Activated naive CD8-positive, alpha-beta T cell treated with anti-CD3 and anti-CD28 coated beads, Interleukin-2, amount 50 U/mL, for 24 hours (primary cell): ENCODE results near the gene AHCYL2.
A peak's percentile ranks its signal among the peaks of the same experiment; 100 is the strongest.

ENCODE experiments used
- ATAC-seq: fragments of 150-1000 bp; cut with Tn5 transposase; one replicate; pipeline ENCODE4 v1.10.0; 2021
- DNase-seq: peaks from one replicate; pipeline ENCODE4 v3.0.0; 2021
- H3K27ac Mint-ChIP-seq: one replicate; pipeline ENCODE4 v1.8.0; 2021; ENCODE audit warnings: mild to moderate bottlenecking, mixed read lengths
- H3K27me3 Mint-ChIP-seq: one replicate; pipeline ENCODE4 v1.8.0; 2021; ENCODE audit warnings: mixed read lengths
- H3K36me3 Mint-ChIP-seq: one replicate; pipeline ENCODE4 v1.8.0; 2021; ENCODE audit warnings: low read depth, mixed read lengths
- H3K4me1 Mint-ChIP-seq: one replicate; pipeline ENCODE4 v1.8.0; 2021; ENCODE audit warnings: mixed read lengths
- H3K4me3 Mint-ChIP-seq: one replicate; pipeline ENCODE4 v1.8.0; 2021; ENCODE audit warnings: mild to moderate bottlenecking, moderate library complexity, mixed read lengths
- H3K9me3 Mint-ChIP-seq: one replicate; pipeline ENCODE4 v1.8.0; 2021; ENCODE audit warnings: mixed read lengths

Gene AHCYL2

DNA sequence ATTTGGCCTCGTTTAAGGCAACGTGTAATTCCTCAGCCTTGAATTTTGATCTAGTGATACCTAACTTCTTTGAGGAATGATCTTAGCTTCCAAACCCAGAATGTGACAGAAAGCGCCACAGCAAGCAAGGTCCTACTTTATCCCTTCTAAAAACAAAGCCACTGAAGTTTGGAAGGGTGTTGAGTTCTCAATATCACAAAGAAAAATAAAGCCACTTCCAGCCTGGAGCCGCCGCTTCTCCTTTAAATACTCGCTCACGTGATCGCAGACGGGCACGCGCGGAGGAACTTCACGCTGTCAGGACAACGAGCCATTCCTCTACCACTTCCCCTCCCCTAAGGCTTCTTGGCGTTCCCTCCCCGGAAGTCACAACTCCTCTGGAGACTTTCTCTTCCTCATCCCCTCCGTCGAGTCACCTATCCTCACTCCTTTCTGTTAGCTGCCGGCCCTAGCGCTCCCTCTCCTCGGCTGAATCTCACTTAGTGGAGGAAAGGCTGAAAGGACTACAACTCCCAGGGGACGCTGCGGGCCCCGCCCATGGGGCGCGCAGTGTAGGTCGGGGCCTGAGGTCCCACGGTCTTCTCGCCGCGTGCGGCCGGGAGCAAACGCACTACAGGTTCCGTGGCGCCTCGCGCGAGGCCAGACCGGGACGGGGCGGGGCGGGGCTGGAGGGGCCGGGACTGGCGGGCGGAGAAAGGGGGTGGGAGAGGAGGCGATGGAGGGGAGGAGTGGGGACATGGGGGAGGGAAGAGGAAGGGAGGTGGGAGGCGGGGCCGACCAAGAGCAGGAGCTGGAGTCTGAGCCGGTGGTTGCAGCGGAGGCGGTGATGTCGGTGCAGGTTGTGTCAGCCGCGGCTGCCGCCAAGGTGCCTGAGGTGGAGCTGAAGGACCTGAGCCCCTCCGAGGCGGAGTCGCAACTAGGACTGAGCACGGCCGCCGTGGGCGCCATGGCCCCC is at the start of gene AHCYL2:
AHCYL2 (plus strand) TSS at position 780 of the 955 bp plus-strand sequence.
- Mint-ChIP-seq H3K4me1 (peaks cover 32% of the 10 kb centered on the region), H3K27ac (peak within 1 kb of the TSS; percentile 94), H3K9me3 (no peaks in the 10 kb centered on the region), H3K36me3 (no peaks in the 10 kb centered on the region), H3K4me3 (peak within 1 kb of the TSS; percentile 89), H3K27me3 (no peaks in the 10 kb centered on the region)
- peak; percentile 97 for DNase-seq
- ATAC-seq, result peak; percentile 96

DNA sequence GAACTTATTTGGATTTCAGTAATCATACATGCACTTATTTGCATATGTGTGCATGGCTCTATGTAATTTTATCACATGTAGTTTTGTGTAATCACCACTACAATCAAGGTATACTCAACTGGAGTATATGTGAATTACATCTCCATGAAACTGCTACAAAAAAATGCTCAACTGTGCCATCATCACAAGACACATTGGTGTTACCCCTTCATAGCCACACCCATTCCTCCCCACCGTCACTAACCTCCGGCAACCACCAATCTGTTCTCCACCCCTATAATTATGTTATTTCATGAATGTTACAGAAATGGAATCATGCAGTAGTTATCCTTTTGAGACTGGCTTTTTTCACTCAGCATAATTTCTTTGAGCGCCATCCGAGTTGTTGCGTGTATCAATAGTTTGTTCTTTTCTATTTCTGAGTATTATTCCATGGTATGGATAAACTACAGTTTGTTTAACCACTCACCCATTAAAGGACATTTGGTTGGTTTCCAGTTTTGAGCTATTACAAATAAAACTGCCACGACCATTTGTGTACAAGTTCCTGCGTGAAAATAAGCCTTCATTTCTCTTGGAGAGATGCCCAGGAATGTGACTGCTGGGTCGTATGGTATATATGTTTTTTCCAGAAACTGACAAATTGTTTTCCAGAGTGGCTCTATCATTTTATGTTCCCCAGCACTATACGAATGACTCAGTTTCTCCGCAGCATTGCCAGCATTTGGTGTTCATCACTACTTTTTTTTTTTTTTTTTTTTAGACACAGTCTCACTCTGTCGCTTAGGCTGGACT is 47.7 kb upstream of the AHCYL2 start:
- Mint-ChIP-seq H3K27ac (no peak overlapping the region), H3K36me3 (no peaks in the 10 kb centered on the region), H3K27me3 (peaks cover 9% of the 10 kb centered on the region), H3K4me1 (no peaks in the 10 kb centered on the region), H3K9me3 (no peaks in the 10 kb centered on the region), H3K4me3 (no peak overlapping the region)
- DNase-seq, result no peak
- ATAC-seq, result no peak

DNA sequence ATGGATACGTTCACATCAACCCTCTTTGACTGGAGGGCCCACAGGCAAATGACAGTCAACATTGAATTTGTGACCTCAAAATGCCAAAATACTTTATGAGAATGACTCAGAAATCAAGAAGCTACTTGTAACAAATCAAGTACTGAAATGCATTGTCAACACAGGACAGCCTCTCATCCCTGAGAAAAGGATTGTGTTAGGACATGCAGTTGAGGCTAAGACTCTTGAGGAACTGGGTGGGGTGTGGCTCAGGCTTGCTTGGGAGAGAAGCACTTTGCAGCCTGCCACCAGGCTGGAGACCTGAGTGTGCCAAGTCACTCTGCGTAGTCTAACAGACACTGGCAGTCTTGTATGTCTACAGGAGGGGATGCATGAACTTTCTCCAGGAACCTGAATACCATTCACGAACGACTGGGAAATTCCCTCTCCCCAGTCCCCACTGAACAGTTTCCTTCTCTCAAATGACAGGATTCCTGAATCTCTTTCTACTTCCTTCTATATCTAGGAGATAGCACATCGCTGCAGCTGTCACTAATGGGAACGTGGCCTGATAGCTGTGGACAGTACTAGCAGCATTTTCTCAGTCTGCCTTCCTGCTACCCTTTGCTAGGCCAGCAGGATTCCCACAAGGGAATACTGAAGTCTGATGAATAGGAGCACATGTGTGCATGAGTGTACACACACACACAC is 39.7 kb upstream of the AHCYL2 start:
- Mint-ChIP-seq H3K4me1 (peaks cover 13% of the 10 kb centered on the region), H3K27me3 (peaks cover 36% of the 10 kb centered on the region), H3K27ac (no peak overlapping the region), H3K9me3 (no peaks in the 10 kb centered on the region), H3K4me3 (no peak overlapping the region), H3K36me3 (no peaks in the 10 kb centered on the region)
- ATAC-seq, result no peak
- no peak for DNase-seq

DNA sequence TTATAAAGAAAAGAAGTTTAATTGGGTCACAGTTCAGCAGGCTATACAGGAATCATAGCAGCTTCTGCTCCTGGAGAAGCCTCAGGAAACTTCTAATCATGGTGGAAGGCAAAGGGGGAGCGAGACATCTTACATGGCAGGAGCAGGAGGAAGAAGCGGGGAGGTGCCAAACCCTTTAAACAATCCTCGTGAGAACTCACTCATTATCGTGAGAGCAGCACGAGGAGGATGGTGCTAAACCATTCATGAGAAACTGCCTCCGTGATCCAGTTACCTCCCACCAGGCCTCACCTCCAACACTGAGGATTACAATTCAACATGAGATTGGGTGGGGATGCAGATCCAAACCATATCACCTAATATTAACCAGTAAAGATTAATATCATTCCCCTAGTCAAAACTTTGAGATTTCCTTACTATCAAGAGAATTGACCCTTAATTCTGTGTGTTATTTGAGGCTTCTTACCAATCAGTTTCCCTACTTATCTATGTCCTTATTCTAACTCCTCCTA is 38.0 kb upstream of the AHCYL2 start:
- DNase-seq (no peak), ATAC-seq (no peak)
- H3K4me3 Mint-ChIP-seq, result no peak overlapping the region
- H3K27ac Mint-ChIP-seq, result no peak overlapping the region
- H3K27me3 Mint-ChIP-seq, result peaks cover 48% of the 10 kb centered on the region
- no peaks in the 10 kb centered on the region for H3K36me3 Mint-ChIP-seq
- H3K4me1 Mint-ChIP-seq, result peaks cover 13% of the 10 kb centered on the region
- no peaks in the 10 kb centered on the region for H3K9me3 Mint-ChIP-seq

DNA sequence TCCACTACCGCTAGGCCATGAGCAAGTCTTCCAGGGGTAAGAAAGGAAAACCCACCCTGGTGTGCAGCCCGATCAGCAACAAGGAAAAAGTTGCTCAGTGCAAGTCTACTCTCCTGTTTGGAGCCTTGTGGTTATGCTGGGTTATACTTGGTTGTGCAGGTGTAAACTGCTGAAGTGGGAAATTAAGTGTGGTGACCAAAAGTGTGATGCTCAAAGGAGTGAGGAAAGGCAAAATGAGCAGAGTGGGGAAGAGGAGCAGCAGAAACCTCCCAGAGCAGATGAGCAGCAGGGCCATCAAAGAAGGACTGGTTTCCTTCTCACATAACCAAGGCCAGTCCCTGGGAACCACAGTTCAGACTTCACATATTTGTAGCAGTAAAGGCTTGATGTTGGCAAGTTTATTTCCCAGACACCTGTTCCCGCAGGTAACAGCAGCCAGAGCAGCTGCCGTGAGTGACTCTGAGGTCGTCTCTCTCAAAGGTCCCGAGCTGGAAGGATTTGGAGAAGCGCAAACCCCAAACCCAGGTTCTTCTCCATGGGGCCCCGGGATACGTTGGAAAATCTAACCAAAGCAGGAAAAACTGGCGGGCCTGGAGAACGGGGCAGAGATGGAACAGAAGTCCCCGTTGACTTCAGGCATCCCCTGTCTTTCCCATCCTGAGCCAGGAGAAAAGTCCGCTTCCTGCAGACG is 37.0 kb upstream of the AHCYL2 start:
- no peak overlapping the region for H3K27ac Mint-ChIP-seq
- H3K9me3 Mint-ChIP-seq, result no peaks in the 10 kb centered on the region
- DNase-seq (no peak), ATAC-seq (peak; percentile 34)
- H3K27me3 Mint-ChIP-seq, result peaks cover 52% of the 10 kb centered on the region
- H3K36me3 Mint-ChIP-seq, result no peaks in the 10 kb centered on the region
- H3K4me1 Mint-ChIP-seq, result peaks cover 13% of the 10 kb centered on the region
- H3K4me3 Mint-ChIP-seq, result peak overlapping the region; percentile 56

DNA sequence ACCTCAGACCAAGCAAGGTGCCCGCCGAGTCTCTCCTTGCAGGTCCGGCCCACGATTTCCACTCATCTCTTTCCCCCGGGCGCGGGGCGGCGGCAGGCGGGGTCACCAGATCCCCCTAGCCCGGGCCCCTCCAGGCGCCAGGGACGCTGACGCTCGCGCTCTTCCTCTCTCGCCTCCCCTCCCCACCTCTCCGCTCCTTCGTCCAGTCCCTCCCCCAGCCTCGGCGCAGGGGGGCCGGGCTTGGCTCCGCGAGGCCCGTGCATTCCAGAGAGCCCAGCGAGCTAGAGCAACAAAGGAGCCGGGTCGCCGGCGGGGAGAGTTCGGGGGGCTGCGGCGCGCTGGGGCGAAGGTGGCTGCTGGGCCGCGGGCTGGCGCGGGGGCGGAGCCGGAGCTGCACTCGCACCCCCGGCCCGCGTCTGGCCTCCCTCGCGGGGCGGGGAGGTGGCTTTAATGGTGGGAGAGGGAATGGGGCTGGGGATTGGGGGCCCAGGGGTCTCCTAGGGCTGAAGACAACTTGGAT is 36.4 kb upstream of the AHCYL2 start, which contains the start of gene SMO:
SMO (plus strand) TSS at position 262 of the 520 bp plus-strand sequence. CDS start 519 bp downstream, outside the sequence.
- peaks cover 13% of the 10 kb centered on the region for H3K4me1 Mint-ChIP-seq
- H3K27ac Mint-ChIP-seq, result no peak within 1 kb of the TSS
- H3K4me3 Mint-ChIP-seq, result peak within 1 kb of the TSS; percentile 66
- H3K36me3 Mint-ChIP-seq, result no peaks in the 10 kb centered on the region
- peaks cover 52% of the 10 kb centered on the region for H3K27me3 Mint-ChIP-seq
- ATAC-seq (peak; percentile 44), DNase-seq (no peak)
- no peaks in the 10 kb centered on the region for H3K9me3 Mint-ChIP-seq

DNA sequence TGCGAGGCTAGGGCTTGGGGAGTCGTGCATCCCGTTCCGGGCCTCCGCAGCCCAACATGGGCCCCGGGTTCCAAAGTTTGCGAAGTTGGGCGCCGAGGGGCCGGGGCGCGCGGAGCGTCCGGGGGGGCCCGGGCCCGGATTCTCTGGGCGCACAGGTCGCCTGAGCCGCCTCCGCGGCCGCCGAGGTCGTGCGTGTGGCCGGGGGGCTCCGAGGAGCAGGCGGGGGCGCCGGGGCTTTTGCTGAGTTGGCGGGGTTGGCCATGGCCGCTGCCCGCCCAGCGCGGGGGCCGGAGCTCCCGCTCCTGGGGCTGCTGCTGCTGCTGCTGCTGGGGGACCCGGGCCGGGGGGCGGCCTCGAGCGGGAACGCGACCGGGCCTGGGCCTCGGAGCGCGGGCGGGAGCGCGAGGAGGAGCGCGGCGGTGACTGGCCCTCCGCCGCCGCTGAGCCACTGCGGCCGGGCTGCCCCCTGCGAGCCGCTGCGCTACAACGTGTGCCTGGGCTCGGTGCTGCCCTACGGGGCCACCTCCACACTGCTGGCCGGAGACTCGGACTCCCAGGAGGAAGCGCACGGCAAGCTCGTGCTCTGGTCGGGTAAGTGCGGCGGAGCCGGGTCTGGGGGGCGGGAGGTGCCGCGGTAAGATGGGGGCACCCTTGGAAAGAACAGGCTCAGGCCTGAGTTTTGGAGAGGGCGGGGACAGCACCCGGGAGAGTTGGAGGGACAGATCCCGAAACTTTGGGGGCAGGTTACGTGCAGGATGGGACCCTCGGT is 35.8 kb upstream of the AHCYL2 start:
- Mint-ChIP-seq H3K36me3 (no peaks in the 10 kb centered on the region), H3K27ac (no peak overlapping the region), H3K4me1 (peaks cover 13% of the 10 kb centered on the region), H3K27me3 (peaks cover 52% of the 10 kb centered on the region), H3K9me3 (no peaks in the 10 kb centered on the region), H3K4me3 (peak overlapping the region; percentile 66)
- DNase-seq, result no peak
- peak; percentile 27 for ATAC-seq

DNA sequence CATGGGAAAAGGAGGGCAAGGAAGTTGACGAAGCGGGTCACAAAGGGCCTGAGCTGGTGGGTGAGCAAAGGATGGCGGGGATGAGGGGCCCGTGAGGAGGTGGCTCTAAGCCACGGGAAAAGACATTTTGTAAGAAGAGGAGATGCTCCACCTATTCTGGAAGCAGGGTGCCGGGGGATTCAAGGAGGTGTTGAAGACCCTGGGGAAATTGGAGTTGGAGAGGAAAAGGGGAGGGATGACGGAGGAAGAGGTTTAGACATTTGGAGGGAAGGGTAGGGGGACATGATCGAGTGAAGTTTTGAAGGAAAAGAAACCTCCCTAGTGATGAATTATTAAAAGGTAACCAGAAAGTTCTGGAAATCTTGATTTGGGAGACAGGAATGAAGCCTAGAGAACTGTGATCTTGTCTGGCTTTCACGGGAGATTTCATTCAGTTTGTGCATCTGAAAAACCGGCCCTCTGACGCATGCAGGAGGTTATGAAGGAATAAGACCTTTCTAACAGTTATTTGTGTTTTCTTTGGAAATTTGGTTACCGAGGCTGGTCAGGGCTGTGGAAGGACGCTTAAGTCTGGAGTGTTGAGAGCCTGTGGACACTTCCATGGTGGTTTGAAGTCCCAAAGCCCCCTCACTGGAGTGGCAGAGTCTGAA is 35.0 kb upstream of the AHCYL2 start:
- H3K27ac Mint-ChIP-seq, result no peak overlapping the region
- no peak for DNase-seq
- H3K36me3 Mint-ChIP-seq, result no peaks in the 10 kb centered on the region
- H3K4me1 Mint-ChIP-seq, result peaks cover 13% of the 10 kb centered on the region
- H3K4me3 Mint-ChIP-seq, result peak overlapping the region; percentile 66
- no peak for ATAC-seq
- peaks cover 51% of the 10 kb centered on the region for H3K27me3 Mint-ChIP-seq
- H3K9me3 Mint-ChIP-seq, result no peaks in the 10 kb centered on the region

DNA sequence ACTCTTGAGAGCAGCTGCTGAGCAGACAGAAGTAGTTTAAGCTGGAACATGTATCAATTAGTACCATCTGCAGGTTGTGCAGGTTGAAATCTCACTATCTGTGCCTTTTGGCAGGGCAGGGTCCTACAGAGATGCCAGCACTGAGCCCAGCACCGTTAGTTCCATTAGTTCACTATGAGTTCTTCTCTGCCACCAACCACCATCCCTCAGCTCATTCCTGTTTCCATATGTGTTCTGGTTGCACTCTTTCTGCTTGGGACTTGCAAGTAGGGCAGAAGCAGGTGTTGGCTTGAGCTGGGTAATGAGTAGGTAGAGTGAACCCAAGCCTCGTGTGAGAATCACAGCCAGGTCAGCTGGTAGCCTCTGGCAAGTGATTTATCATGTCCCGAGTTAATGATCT is 33.6 kb upstream of the AHCYL2 start:
- no peak overlapping the region for H3K4me3 Mint-ChIP-seq
- peaks cover 44% of the 10 kb centered on the region for H3K27me3 Mint-ChIP-seq
- ATAC-seq, result no peak

DNA sequence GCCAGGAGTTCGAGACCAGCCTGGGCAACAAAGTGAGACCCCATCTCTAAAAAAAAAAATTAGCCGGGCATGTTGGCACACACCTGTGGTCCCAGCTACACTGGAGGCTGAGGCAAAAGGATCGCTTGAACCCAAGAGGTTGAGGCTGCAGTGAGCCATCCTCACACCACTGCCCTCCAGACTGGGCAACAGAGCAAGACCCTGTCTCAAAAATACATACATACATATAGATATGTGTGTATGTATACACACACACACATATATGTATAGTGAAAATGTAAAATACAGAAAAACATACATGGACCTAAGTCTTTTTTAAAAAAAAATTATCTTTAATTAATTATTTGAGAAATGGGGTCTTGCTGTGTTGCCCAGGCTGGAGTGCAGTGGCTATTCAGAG is 30.9 kb upstream of the AHCYL2 start:
- ATAC-seq, result no peak
- no peaks in the 10 kb centered on the region for H3K9me3 Mint-ChIP-seq
- no peak overlapping the region for H3K27ac Mint-ChIP-seq
- no peaks in the 10 kb centered on the region for H3K36me3 Mint-ChIP-seq
- peaks cover 8% of the 10 kb centered on the region for H3K4me1 Mint-ChIP-seq
- DNase-seq, result no peak
- peaks cover 30% of the 10 kb centered on the region for H3K27me3 Mint-ChIP-seq
- no peak overlapping the region for H3K4me3 Mint-ChIP-seq

More for the DNA sequence above, 33.6 kb upstream of the AHCYL2 start:
- no peak overlapping the region for H3K27ac Mint-ChIP-seq
- H3K4me1 Mint-ChIP-seq, result peaks cover 13% of the 10 kb centered on the region
- DNase-seq, result no peak
- H3K9me3 Mint-ChIP-seq, result no peaks in the 10 kb centered on the region
- H3K36me3 Mint-ChIP-seq, result no peaks in the 10 kb centered on the region

DNA sequence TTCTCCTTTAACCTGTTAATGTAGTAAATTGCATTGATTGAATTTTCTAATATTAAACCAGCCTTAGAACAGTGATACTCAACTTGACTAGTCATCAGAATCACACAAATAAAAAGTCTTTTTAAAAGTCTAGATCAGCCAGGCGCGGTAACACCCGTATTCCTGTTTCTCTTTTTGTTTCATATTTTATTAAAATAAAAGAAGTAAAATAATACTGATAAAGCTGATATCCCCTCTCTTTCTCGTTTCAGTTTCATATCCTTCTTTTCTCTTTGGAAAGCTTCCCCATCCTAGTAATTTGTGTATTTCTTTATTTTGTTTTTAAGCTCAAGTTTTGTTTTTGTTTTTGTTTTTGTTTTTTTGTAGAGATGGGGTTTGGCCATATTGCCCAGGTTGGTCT is 27.1 kb upstream of the AHCYL2 start:
- Mint-ChIP-seq H3K27me3 (peaks cover 2% of the 10 kb centered on the region), H3K36me3 (no peaks in the 10 kb centered on the region), H3K27ac (no peak overlapping the region), H3K4me1 (no peaks in the 10 kb centered on the region), H3K4me3 (no peak overlapping the region), H3K9me3 (no peaks in the 10 kb centered on the region)
- DNase-seq, result no peak
- no peak for ATAC-seq

DNA sequence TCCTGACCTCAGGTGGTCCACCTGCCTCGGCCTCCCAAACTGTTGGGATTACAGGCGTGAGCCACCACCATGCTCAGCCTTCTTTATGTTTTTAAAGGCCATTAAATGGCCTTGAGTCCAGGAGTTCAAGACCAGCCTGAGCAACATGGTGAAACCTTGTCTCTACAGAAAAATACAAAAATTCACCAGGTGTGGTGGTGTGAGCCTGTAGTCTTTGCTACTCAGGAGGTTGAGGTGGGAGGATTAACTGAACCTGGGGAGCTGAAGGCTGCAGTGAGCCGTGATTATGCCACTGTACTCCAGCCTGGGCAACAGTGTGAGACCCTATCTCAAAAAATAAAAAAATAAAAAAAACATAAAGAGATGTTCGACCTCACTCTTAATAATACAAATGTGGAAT is 25.4 kb upstream of the AHCYL2 start:
- H3K27ac Mint-ChIP-seq, result no peak overlapping the region
- H3K4me1 Mint-ChIP-seq, result no peaks in the 10 kb centered on the region
- ATAC-seq (no peak), DNase-seq (no peak)
- no peaks in the 10 kb centered on the region for H3K9me3 Mint-ChIP-seq
- no peak overlapping the region for H3K4me3 Mint-ChIP-seq
- H3K27me3 Mint-ChIP-seq, result peaks cover 2% of the 10 kb centered on the region
- no peaks in the 10 kb centered on the region for H3K36me3 Mint-ChIP-seq
